HCT116 (cell line): ENCODE measurements around the gene DAP. TPM values are rescaled to one million over a fixed set of nuclear protein-coding genes. Genes with fewer than 3 reads are reported as not detected.

Experiments
- ATAC-seq: fragments of 200-7000 bp; cut with Tn5 transposase; 2 replicates; pipeline ENCODE4 v1.9.1; 2020; ENCODE audit warnings: mild to moderate bottlenecking, moderate library complexity
- BruUV-seq: library from RNA; stranded (reverse); fragments of 400-500 nt; replicated peaks from 2 replicates; lab custom pipeline; 2021; lab: Mats Ljungman, UMichigan
- CTCF ChIA-PET: fragments of 300-600 bp; sonication (Branson Sonifier 250); formaldehyde crosslinking; loops from one replicate; lab custom pipeline; 2021; ENCODE audit warnings: antibody characterized with exemption; lab: Charles Lee
- POLR2A ChIA-PET: fragments of 300-600, 350-600 bp; sonication (Branson Sonifier 250); formaldehyde crosslinking; loops from one replicate; lab custom pipeline; 2021; ENCODE audit warnings: antibody characterized with exemption; lab: Charles Lee
- RAD21 ChIA-PET, 2 experiments: fragments of 300-600 bp; sonication (Branson Sonifier 250); formaldehyde crosslinking; loops; one replicate each; lab custom pipeline; 2023; ENCODE audit warnings: low total read pairs in 2 of 2; ENCODE audit not compliant: uncharacterized antibody in 2 of 2, unreplicated experiment in 2 of 2, low non-redundant PET in 1 of 2; lab: Charles Lee
- DNase-seq: peaks from one replicate; pipeline ENCODE4 v3.0.0-alpha.2; 2010; ENCODE audit warnings: low read depth, low spot score
- H2AFZ ChIP-seq: fragments of 200-600 bp; shearing (Covaris generic), sonication (generic); 2 replicates; pipeline ENCODE4 v1.6.1; 2017; ENCODE audit warnings: low read depth, mixed run types, mixed read lengths, antibody characterized with exemption, low read length; ENCODE audit not compliant: poor library complexity, severe bottlenecking
- H3K27ac ChIP-seq: 2 replicates; pipeline ENCODE4 v1.5.1; 2012; ENCODE audit warnings: low read depth, low read length
- H3K27me3 ChIP-seq: fragments of 200-600 bp; sonication (generic); 2 replicates; pipeline ENCODE4 v1.6.1; 2016; ENCODE audit warnings: mixed run types, low read length, mixed read lengths; ENCODE audit not compliant: insufficient read depth
- H3K36me3 ChIP-seq, 2 experiments: fragments of 200-500 bp in 1 of 2; fragments of 200-600 bp in 1 of 2; sonication (Bioruptor generic) in 1 of 2; sonication (generic) in 1 of 2; 2 replicates each; pipeline versions ENCODE4 v1.5.1 to v1.6.1; 2014 to 2016; ENCODE audit warnings: low read length in 2 of 2, inconsistent platforms in 1 of 2, mixed read lengths in 1 of 2, mixed run types in 1 of 2; ENCODE audit not compliant: insufficient read depth in 2 of 2, control insufficient read depth in 1 of 2
- H3K4me1 ChIP-seq, 2 experiments: fragments of 200-600 bp in 1 of 2; sonication (generic) in 1 of 2; 2 replicates each; pipeline versions ENCODE4 v1.5.1 to v1.6.1; 2012 to 2017; ENCODE audit warnings: low read length in 2 of 2, inconsistent platforms in 1 of 2, mild to moderate bottlenecking in 1 of 2, mixed read lengths in 1 of 2, mixed run types in 1 of 2, moderate library complexity in 1 of 2; ENCODE audit not compliant: insufficient read depth in 2 of 2, control insufficient read depth in 1 of 2
- H3K4me2 ChIP-seq: fragments of 200-600 bp; sonication (generic); 2 replicates; pipeline ENCODE4 v1.6.1; 2017; ENCODE audit warnings: mixed run types, low read length, mixed read lengths
- H3K4me3 ChIP-seq, 2 experiments: fragments of 200-600 bp in 1 of 2; sonication (generic) in 1 of 2; replicated peaks in 1 of 2; 2 replicates each; pipeline ENCODE4 v1.5.1; 2011 to 2016; ENCODE audit warnings: low read length in 2 of 2, control low read depth in 1 of 2, low read depth in 1 of 2, mild to moderate bottlenecking in 1 of 2, mixed read lengths in 1 of 2, mixed run types in 1 of 2
- H3K79me2 ChIP-seq: fragments of 200-600 bp; sonication (generic); 2 replicates; pipeline ENCODE4 v1.6.1; 2017; ENCODE audit warnings: mild to moderate bottlenecking, mixed run types, low read length, moderate library complexity, mixed read lengths; ENCODE audit not compliant: insufficient read depth
- H3K9ac ChIP-seq: fragments of 200-600 bp; sonication (generic); 2 replicates; pipeline ENCODE4 v1.6.1; 2016; ENCODE audit warnings: low read length, mixed read lengths
- H3K9me2 ChIP-seq: fragments of 200-600 bp; sonication (generic), shearing (Covaris generic); 2 replicates; pipeline ENCODE4 v1.6.1; 2017; ENCODE audit warnings: mixed run types, mild to moderate bottlenecking, moderate library complexity; ENCODE audit not compliant: insufficient read depth
- H3K9me3 ChIP-seq, 2 experiments: fragments of 200-500 bp in 1 of 2; fragments of 200-600 bp in 1 of 2; sonication (Bioruptor generic) in 1 of 2; sonication (generic) in 1 of 2; 2 replicates each; pipeline ENCODE4 v1.6.1; 2014 to 2017; ENCODE audit warnings: low read length in 2 of 2, mixed read lengths in 2 of 2, inconsistent platforms in 1 of 2, low read depth in 1 of 2, mild to moderate bottlenecking in 1 of 2, mixed run types in 1 of 2, moderate library complexity in 1 of 2; ENCODE audit not compliant: control insufficient read depth in 1 of 2, insufficient read depth in 1 of 2
- H4K20me1 ChIP-seq: fragments of 200-600 bp; sonication (generic), shearing (Covaris generic); 2 replicates; pipeline ENCODE4 v1.6.1; 2017; ENCODE audit warnings: mixed run types, mild to moderate bottlenecking, moderate library complexity; ENCODE audit not compliant: insufficient read depth
- CEBPB ChIP-seq: IDR thresholded peaks from 2 replicates; pipeline ENCODE4 v1.6.1; 2012; ENCODE audit warnings: low read depth
- EGR1 ChIP-seq: IDR thresholded peaks from 2 replicates; pipeline ENCODE4 v1.6.1; 2012; ENCODE audit warnings: low read depth
- EZH2 ChIP-seq: fragments of 200-600 bp; sonication (generic); IDR thresholded peaks from 2 replicates; pipeline ENCODE4 v1.6.1; 2017; ENCODE audit warnings: antibody characterized with exemption, mixed run types
- EZH2phosphoT487 ChIP-seq: fragments of 200-600 bp; IDR thresholded peaks from 2 replicates; pipeline ENCODE4 v1.6.1; 2018; ENCODE audit warnings: antibody characterized with exemption, borderline replicate concordance
- FOSL1 ChIP-seq: IDR thresholded peaks from 2 replicates; pipeline ENCODE4 v1.6.1; 2012; ENCODE audit warnings: low read depth
- JUND ChIP-seq: IDR thresholded peaks from 2 replicates; pipeline ENCODE4 v1.6.1; 2012
- POLR2A ChIP-seq: IDR thresholded peaks from 2 replicates; pipeline ENCODE4 v1.7.0; 2011; ENCODE audit warnings: borderline replicate concordance; ENCODE audit not compliant: insufficient read depth, insufficient read length; ENCODE audit errors: extremely low read depth
- POLR2AphosphoS5 ChIP-seq: IDR thresholded peaks from 2 replicates; pipeline ENCODE4 v1.6.1; 2011; ENCODE audit warnings: mild to moderate bottlenecking, low read depth, low read length, moderate library complexity
- RAD21 ChIP-seq: IDR thresholded peaks from 2 replicates; pipeline ENCODE4 v1.6.1; 2012; ENCODE audit warnings: low read depth, mild to moderate bottlenecking
- SIN3A ChIP-seq: IDR thresholded peaks from 2 replicates; pipeline ENCODE4 v1.6.1; 2012; ENCODE audit warnings: low read depth
- SP1 ChIP-seq: IDR thresholded peaks from 2 replicates; pipeline ENCODE4 v1.6.1; 2012; ENCODE audit warnings: low read depth
- SRF ChIP-seq: IDR thresholded peaks from 2 replicates; pipeline ENCODE4 v1.6.1; 2012; ENCODE audit warnings: low read depth
- TCF7L2 ChIP-seq: IDR thresholded peaks from 2 replicates; pipeline ENCODE4 v1.7.0; 2011; ENCODE audit warnings: borderline replicate concordance, inconsistent platforms; ENCODE audit not compliant: insufficient read depth, insufficient read length; ENCODE audit errors: extremely low read depth
- intact Hi-C: fragments of 100-400 bp; cut with micrococcal nuclease; formaldehyde crosslinking; loops from 2 replicates; pipeline ENCODE4 v1.10.0; 2022
- total RNA-seq: library from RNA; stranded (reverse); gene quantifications from one replicate; pipeline ENCODE4 v1.2.1, GENCODE V29; 2021; ENCODE audit not compliant: unreplicated experiment
- TF ChIP-seq, protein P1 (sequence below): IDR thresholded peaks from 2 replicates; pipeline ENCODE4 v1.6.1; 2012
- TF ChIP-seq, protein P2 (sequence below): IDR thresholded peaks from 2 replicates; pipeline ENCODE4 v1.6.1; 2012
- TF ChIP-seq, protein P3 (sequence below), 3 experiments: fragments of 200-600 bp in 1 of 3; sonication (generic) in 1 of 3; IDR thresholded peaks in 2 of 3; conservative IDR thresholded peaks in 1 of 3; 2 replicates each; pipeline ENCODE4 v1.5.1; 2012 to 2017; ENCODE audit warnings: low read depth in 2 of 3, low read length in 2 of 3, antibody characterized with exemption in 1 of 3, borderline replicate concordance in 1 of 3, control low read depth in 1 of 3, mild to moderate bottlenecking in 1 of 3, mixed read lengths in 1 of 3, mixed run types in 1 of 3, moderate library complexity in 1 of 3; ENCODE audit not compliant: insufficient read depth in 1 of 3

The DAP gene
- total RNA-seq, 1 experiment from 2014 or later, result 59.1 TPM

DNA sequence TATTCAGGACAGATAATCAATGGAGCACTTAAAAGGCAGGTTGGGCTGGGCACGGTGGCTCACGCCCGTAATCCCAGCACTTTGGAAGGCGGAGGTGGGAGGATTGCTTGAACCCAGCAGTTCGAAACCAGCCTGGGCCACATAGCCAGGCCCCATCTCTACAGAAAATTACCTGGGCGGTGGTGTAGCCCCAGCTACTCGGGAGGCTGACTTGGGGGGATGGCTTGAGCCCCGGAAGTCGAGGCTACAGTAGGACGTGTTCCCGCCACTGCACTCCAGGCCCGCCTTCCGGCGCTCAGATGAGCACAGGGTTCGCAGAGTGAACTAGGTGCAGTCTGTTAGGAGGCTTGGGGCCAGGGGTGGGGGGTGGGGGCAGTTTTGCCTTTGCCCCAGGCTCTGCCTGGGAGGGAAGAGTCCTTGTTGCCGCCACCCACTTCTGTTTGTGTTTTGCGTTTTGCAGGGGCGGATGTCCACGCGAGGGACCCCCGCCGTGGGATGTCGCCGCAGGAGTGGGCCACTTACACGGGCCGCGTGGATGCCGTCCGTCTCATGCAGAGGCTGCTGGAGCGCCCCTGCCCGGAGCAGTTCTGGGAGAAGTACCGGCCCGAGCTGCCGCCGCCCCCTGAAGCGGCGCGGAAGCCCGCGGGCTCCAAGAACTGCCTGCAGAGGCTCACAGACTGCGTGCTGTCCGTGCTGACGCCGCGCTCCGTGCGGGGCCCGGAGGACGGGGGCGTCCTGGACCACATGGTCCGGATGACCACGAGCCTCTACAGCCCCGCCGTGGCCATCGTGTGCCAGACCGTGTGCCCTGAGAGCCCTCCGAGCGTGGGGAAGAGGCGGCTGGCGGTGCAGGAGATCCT, 112.0 kb downstream of the DAP start:
- ChIA-PET POLR2A (no interaction called here), RAD21 (no interaction called here), CTCF (no interaction called here)
- Histone ChIP-seq H3K27me3 (no peaks in the 10 kb centered on the region), H3K79me2 (no peaks in the 10 kb centered on the region), H3K4me2 (no peak overlapping the region), H3K9me3 (no peaks in the 10 kb centered on the region), H3K4me1 (peaks cover 0 to 9% of the 10 kb centered on the region in 2 experiments; a peak in 1 of 4 replicates), H3K36me3 (no peaks in the 10 kb centered on the region; a peak in 1 of 4 replicates), H3K9me2 (no peaks in the 10 kb centered on the region), H3K27ac (no peak overlapping the region), H4K20me1 (no peaks in the 10 kb centered on the region; the same call in 1 of the 2 replicates), H3K9ac (no peak overlapping the region), H3K4me3 (no peak overlapping the region), H2AFZ (no peak overlapping the region)
- intact Hi-C loops, result no loop called here
- DNase-seq (no peak), ATAC-seq (no peak)
- no TSS peak for BruUV-seq
- no peak for TF ChIP-seq EGR1
- no peak for TF ChIP-seq EZH2
- TF ChIP-seq, protein P1, sequence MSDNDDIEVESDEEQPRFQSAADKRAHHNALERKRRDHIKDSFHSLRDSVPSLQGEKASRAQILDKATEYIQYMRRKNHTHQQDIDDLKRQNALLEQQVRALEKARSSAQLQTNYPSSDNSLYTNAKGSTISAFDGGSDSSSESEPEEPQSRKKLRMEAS, result no peak
- no peak for TF ChIP-seq CEBPB
- TF ChIP-seq SP1, result no peak

DNA sequence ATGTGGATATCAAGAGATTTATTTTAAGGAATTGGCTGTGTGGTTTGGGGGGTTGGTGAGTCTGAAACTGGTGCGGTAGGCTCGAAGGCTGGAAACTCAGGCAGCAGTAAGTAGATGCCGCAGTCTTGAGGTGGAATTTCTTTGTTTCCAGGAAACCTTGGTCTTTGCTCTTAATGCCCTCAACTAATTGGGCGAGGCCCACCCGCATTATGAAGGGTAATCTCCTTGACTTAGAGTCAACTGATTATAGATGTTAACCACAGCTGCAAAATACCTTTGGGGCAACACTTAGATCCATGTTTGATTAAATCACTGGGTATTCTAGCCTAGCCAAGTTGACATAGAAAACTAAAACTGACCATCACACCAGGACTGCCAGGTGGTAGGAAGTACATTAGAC, 113.4 kb downstream of the DAP start:
- H3K4me1 ChIP-seq, result peaks cover 0 to 9% of the 10 kb centered on the region in 2 experiments; a peak in 1 of 4 replicates
- no peak overlapping the region for H3K4me2 ChIP-seq
- H3K4me3 ChIP-seq, result no peak overlapping the region
- ATAC-seq (no peak), DNase-seq (no peak)
- no peak overlapping the region for H3K27ac ChIP-seq
- intact Hi-C loops, result no loop called here
- RAD21 ChIA-PET, result no interaction called here
- no peak overlapping the region for H3K9ac ChIP-seq
- no peaks in the 10 kb centered on the region for H3K9me2 ChIP-seq
- no peaks in the 10 kb centered on the region; a peak in 1 of 4 replicates for H3K36me3 ChIP-seq
- BruUV-seq, result no TSS peak
- H3K27me3 ChIP-seq, result no peaks in the 10 kb centered on the region
- no peak overlapping the region for H2AFZ ChIP-seq
- CTCF ChIA-PET, result no interaction called here
- no peaks in the 10 kb centered on the region; the same call in 1 of the 2 replicates for H4K20me1 ChIP-seq
- no peaks in the 10 kb centered on the region for H3K79me2 ChIP-seq
- H3K9me3 ChIP-seq, result no peaks in the 10 kb centered on the region
- POLR2A ChIA-PET, result no interaction called here
- TF ChIP-seq SP1 (no peak), POLR2AphosphoS5 (no peak), EZH2phosphoT487 (no peak), JUND (no peak), FOSL1 (no peak), SRF (no peak), POLR2A (no peak), EZH2 (no peak), TCF7L2 (no peak), SIN3A (no peak), RAD21 (no peak)
- TF ChIP-seq, protein P2, sequence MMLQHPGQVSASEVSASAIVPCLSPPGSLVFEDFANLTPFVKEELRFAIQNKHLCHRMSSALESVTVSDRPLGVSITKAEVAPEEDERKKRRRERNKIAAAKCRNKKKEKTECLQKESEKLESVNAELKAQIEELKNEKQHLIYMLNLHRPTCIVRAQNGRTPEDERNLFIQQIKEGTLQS, result no peak
- TF ChIP-seq, protein P3, sequence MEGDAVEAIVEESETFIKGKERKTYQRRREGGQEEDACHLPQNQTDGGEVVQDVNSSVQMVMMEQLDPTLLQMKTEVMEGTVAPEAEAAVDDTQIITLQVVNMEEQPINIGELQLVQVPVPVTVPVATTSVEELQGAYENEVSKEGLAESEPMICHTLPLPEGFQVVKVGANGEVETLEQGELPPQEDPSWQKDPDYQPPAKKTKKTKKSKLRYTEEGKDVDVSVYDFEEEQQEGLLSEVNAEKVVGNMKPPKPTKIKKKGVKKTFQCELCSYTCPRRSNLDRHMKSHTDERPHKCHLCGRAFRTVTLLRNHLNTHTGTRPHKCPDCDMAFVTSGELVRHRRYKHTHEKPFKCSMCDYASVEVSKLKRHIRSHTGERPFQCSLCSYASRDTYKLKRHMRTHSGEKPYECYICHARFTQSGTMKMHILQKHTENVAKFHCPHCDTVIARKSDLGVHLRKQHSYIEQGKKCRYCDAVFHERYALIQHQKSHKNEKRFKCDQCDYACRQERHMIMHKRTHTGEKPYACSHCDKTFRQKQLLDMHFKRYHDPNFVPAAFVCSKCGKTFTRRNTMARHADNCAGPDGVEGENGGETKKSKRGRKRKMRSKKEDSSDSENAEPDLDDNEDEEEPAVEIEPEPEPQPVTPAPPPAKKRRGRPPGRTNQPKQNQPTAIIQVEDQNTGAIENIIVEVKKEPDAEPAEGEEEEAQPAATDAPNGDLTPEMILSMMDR (IDR thresholded peaks at IDR 0.05 in 2 of 3, conservative IDR thresholded peaks at IDR 0.05 in 1 of 3; ENCODE audit: borderline replicate concordance in 1 of 3, insufficient read depth in 1 of 3, low read depth in 2 of 3, low read length in 2 of 3), result no peak
